GM18508 (cell line): ENCODE results near the gene APLP2.

Source experiments
- ATAC-seq: cut with Tn5 transposase; IDR thresholded peaks from one replicate; pipeline ENCODE4 v1.9.1; 2021; ENCODE audit warnings: moderate number of reproducible peaks; ENCODE audit not compliant: insufficient read depth, unreplicated experiment

The APLP2 gene

GRCh38 chr11:130139401-130139800, 69.7 kb downstream of the APLP2 start:
- ATAC-seq: no peak

- no peak for ATAC-seq
Measured at GRCh38 chr11:130141561-130142341, 72.1 kb downstream of the APLP2 start.

GRCh38 chr11:130144141-130144540, 74.4 kb downstream of the APLP2 start:
- ATAC-seq: no peak

GRCh38 chr11:130144861-130145281, 75.2 kb downstream of the APLP2 start:
- no peak for ATAC-seq

- no peak for ATAC-seq
Measured at GRCh38 chr11:130145311-130145812, 75.7 kb downstream of the APLP2 start.

GRCh38 chr11:130145975-130146776, 76.5 kb downstream of the APLP2 start:
- no peak for ATAC-seq

- no peak for ATAC-seq
Measured at GRCh38 chr11:130146796-130147195, 77.1 kb downstream of the APLP2 start.

- no peak for ATAC-seq
Measured at GRCh38 chr11:130148796-130149326, 79.2 kb downstream of the APLP2 start.

GRCh38 chr11:130150790-130151189, 81.1 kb downstream of the APLP2 start:
- ATAC-seq: no peak

GRCh38 chr11:130151196-130151595, 81.5 kb downstream of the APLP2 start:
- ATAC-seq: no peak

- ATAC-seq: no peak
Measured at GRCh38 chr11:130156108-130157022, 86.7 kb downstream of the APLP2 start.

- no peak for ATAC-seq
Measured at GRCh38 chr11:130157101-130157500, 87.4 kb downstream of the APLP2 start.

GRCh38 chr11:130157840-130158239, 88.1 kb downstream of the APLP2 start:
- no peak for ATAC-seq

GRCh38 chr11:130159139-130159538, 89.4 kb downstream of the APLP2 start:
- no peak for ATAC-seq

- ATAC-seq: no peak
Measured at GRCh38 chr11:130159657-130160497, 90.2 kb downstream of the APLP2 start, which contains the start of gene ST14. ST14 (plus strand) TSS chr11:130159782; CDS start chr11:130159980, 198 bp downstream.

- ATAC-seq: no peak
Measured at GRCh38 chr11:130160498-130161155, 90.9 kb downstream of the APLP2 start.

- no peak for ATAC-seq
Measured at GRCh38 chr11:130161441-130162145, 91.9 kb downstream of the APLP2 start.

GRCh38 chr11:130162733-130163132, 93.0 kb downstream of the APLP2 start:
- no peak for ATAC-seq
